IMR-90 (cell line): ENCODE measurements around the gene EIF5A. TPM values are rescaled to one million over a fixed set of nuclear protein-coding genes. Genes with fewer than 3 reads are reported as not detected.

Experiments
- ATAC-seq: fragments of 200-7000 bp; cut with Tn5 transposase; 2 replicates; pipeline ENCODE4 v1.9.1; 2020; ENCODE audit warnings: low read depth, mild to moderate bottlenecking, moderate library complexity
- BruUV-seq: library from RNA; stranded (reverse); fragments of 400-500 nt; replicated peaks from 2 replicates; lab custom pipeline; 2021; lab: Mats Ljungman, UMichigan
- CTCF ChIA-PET: fragments of 300-600 bp; formaldehyde crosslinking; extraction: SDS; loops from one replicate; lab custom pipeline; 2021; ENCODE audit warnings: antibody characterized with exemption; lab: Yijun Ruan, JAX
- POLR2A ChIA-PET: fragments of 300-600 bp; sonication (Branson Sonifier 250); formaldehyde crosslinking; loops from one replicate; lab custom pipeline; 2022; ENCODE audit warnings: antibody characterized with exemption; ENCODE audit not compliant: unreplicated experiment; lab: Charles Lee
- DNase-seq: peaks from one replicate; pipeline ENCODE4 v3.0.0; 2013
- H2AFZ ChIP-seq: replicated peaks from 2 replicates; pipeline ENCODE3; 2013; ENCODE audit warnings: low read length, mild to moderate bottlenecking; ENCODE audit not compliant: poor library complexity
- H2AK5ac ChIP-seq: 2 replicates; pipeline ENCODE4 v1.6.1; 2013; ENCODE audit warnings: low read depth, low read length, inconsistent platforms
- H2AK9ac ChIP-seq: replicated peaks from 2 replicates; pipeline ENCODE3; 2013; ENCODE audit warnings: mild to moderate bottlenecking, low read depth, low read length, moderate library complexity; ENCODE audit not compliant: poor library complexity
- H2BK120ac ChIP-seq: 2 replicates; pipeline ENCODE4 v1.6.1; 2013; ENCODE audit warnings: low read depth, low read length, inconsistent platforms
- H2BK15ac ChIP-seq: 3 replicates; pipeline ENCODE4 v1.6.1; 2013; ENCODE audit warnings: low read depth, low read length, inconsistent platforms
- H2BK20ac ChIP-seq: 2 replicates; pipeline ENCODE4 v1.6.1; 2013; ENCODE audit warnings: low read depth, mild to moderate bottlenecking, inconsistent platforms, low read length, moderate library complexity
- H2BK5ac ChIP-seq: 2 replicates; pipeline ENCODE4 v1.6.1; 2013; ENCODE audit warnings: mild to moderate bottlenecking, low read depth, low read length, inconsistent platforms; ENCODE audit not compliant: poor library complexity, severe bottlenecking
- H3K14ac ChIP-seq: replicated peaks from 2 replicates; pipeline ENCODE4 v1.6.1; 2013; ENCODE audit warnings: low read depth, low read length, inconsistent platforms
- H3K18ac ChIP-seq: 2 replicates; pipeline ENCODE4 v1.6.1; 2013; ENCODE audit warnings: low read depth, low read length, control low read depth
- H3K23ac ChIP-seq: 2 replicates; pipeline ENCODE4 v1.6.1; 2013; ENCODE audit warnings: low read depth, low read length, inconsistent platforms
- H3K27ac ChIP-seq: 2 replicates; pipeline ENCODE4 v1.5.1; 2013; ENCODE audit warnings: mild to moderate bottlenecking, control low read depth, low read length; ENCODE audit not compliant: insufficient read depth
- H3K27me3 ChIP-seq: 2 replicates; pipeline ENCODE4 v1.6.1; 2013; ENCODE audit warnings: low read length; ENCODE audit not compliant: control insufficient read depth, insufficient read depth
- H3K36me3 ChIP-seq: 2 replicates; pipeline ENCODE4 v1.6.1; 2013; ENCODE audit warnings: low read length, mixed read lengths; ENCODE audit not compliant: control insufficient read depth, insufficient read depth
- H3K4ac ChIP-seq: 2 replicates; pipeline ENCODE4 v1.6.1; 2013; ENCODE audit warnings: low read depth, low read length, inconsistent platforms
- H3K4me1 ChIP-seq: 2 replicates; pipeline ENCODE4 v1.6.1; 2013; ENCODE audit warnings: low read length, mixed read lengths; ENCODE audit not compliant: control insufficient read depth, insufficient read depth
- H3K4me2 ChIP-seq: 2 replicates; pipeline ENCODE4 v1.6.1; 2013; ENCODE audit warnings: low read depth, mild to moderate bottlenecking, control low read depth, low read length, moderate library complexity
- H3K4me3 ChIP-seq: 2 replicates; pipeline ENCODE4 v1.5.1; 2013; ENCODE audit warnings: low read depth, mild to moderate bottlenecking, control low read depth, low read length, moderate library complexity; ENCODE audit not compliant: insufficient read depth
- H3K56ac ChIP-seq: 2 replicates; pipeline ENCODE4 v1.6.1; 2013; ENCODE audit warnings: low read length, inconsistent platforms; ENCODE audit not compliant: insufficient read depth; ENCODE audit errors: extremely low read depth
- H3K79me1 ChIP-seq, 2 experiments: 2 replicates each; pipeline ENCODE4 v1.6.1; 2013; ENCODE audit warnings: low read length in 2 of 2, inconsistent platforms in 1 of 2, low read depth in 1 of 2
- H3K9ac ChIP-seq: 2 replicates; pipeline ENCODE4 v1.6.1; 2013; ENCODE audit warnings: low read depth, low read length, control low read depth
- H3K9me1 ChIP-seq: 2 replicates; pipeline ENCODE4 v1.6.1; 2013; ENCODE audit warnings: low read length, inconsistent platforms; ENCODE audit not compliant: insufficient read depth
- H3K9me3 ChIP-seq: 2 replicates; pipeline ENCODE4 v1.6.1; 2013; ENCODE audit warnings: low read length; ENCODE audit not compliant: control insufficient read depth, insufficient read depth
- H4K20me1 ChIP-seq: 2 replicates; pipeline ENCODE4 v1.6.1; 2013; ENCODE audit warnings: low read length, inconsistent platforms; ENCODE audit not compliant: insufficient read depth
- H4K5ac ChIP-seq: 2 replicates; pipeline ENCODE4 v1.6.1; 2013; ENCODE audit warnings: mild to moderate bottlenecking, low read depth, low read length, control low read depth
- H4K8ac ChIP-seq, 2 experiments: 2 replicates each; pipeline ENCODE4 v1.6.1; 2013; ENCODE audit warnings: low read depth in 2 of 2, low read length in 2 of 2, control low read depth in 1 of 2, inconsistent platforms in 1 of 2
- H4K91ac ChIP-seq: 2 replicates; pipeline ENCODE4 v1.6.1; 2013; ENCODE audit warnings: low read depth, low read length, inconsistent platforms; ENCODE audit not compliant: insufficient read depth
- BHLHE40 ChIP-seq: fragments of 150-350 bp; IDR thresholded peaks from 2 replicates; pipeline ENCODE4 v1.6.1; 2016; ENCODE audit warnings: mild to moderate bottlenecking, low read depth, low read length
- CEBPB ChIP-seq: IDR thresholded peaks from 2 replicates; pipeline ENCODE4 v1.6.1; 2012; ENCODE audit warnings: low read depth, low read length, improper control_type of control experiment
- CHD1 ChIP-seq: IDR thresholded peaks from 2 replicates; pipeline ENCODE4 v1.6.1; 2012; ENCODE audit warnings: low read depth, low read length, improper control_type of control experiment
- ELK1 ChIP-seq: fragments of 150-350 bp; IDR thresholded peaks from 2 replicates; pipeline ENCODE4 v1.6.1; 2016; ENCODE audit warnings: low read depth, mild to moderate bottlenecking, low read length, moderate library complexity, borderline replicate concordance
- FOS ChIP-seq: fragments of 150-350 bp; IDR thresholded peaks from 2 replicates; pipeline ENCODE4 v1.6.1; 2016; ENCODE audit warnings: low read depth, low read length
- MAFK ChIP-seq: IDR thresholded peaks from 2 replicates; pipeline ENCODE4 v1.6.1; 2012; ENCODE audit warnings: low read depth, low read length, improper control_type of control experiment
- MAZ ChIP-seq: IDR thresholded peaks from 2 replicates; pipeline ENCODE4 v1.6.1; 2012; ENCODE audit warnings: low read depth, mild to moderate bottlenecking, low read length, improper control_type of control experiment, moderate library complexity, borderline replicate concordance
- MXI1 ChIP-seq: IDR thresholded peaks from 2 replicates; pipeline ENCODE4 v1.6.1; 2012; ENCODE audit warnings: low read depth, mild to moderate bottlenecking, low read length, moderate library complexity, borderline replicate concordance
- NFE2L2 ChIP-seq: fragments of 150-350 bp; IDR thresholded peaks from 2 replicates; pipeline ENCODE4 v1.6.1; 2016; ENCODE audit warnings: low read depth, mild to moderate bottlenecking, low read length
- POLR2A ChIP-seq: IDR thresholded peaks from 2 replicates; pipeline ENCODE4 v1.6.1; 2012; ENCODE audit warnings: mild to moderate bottlenecking, low read depth, low read length
- RAD21 ChIP-seq: IDR thresholded peaks from 2 replicates; pipeline ENCODE4 v1.6.1; 2012; ENCODE audit warnings: low read length, improper control_type of control experiment
- RCOR1 ChIP-seq: IDR thresholded peaks from 2 replicates; pipeline ENCODE4 v1.6.1; 2012; ENCODE audit warnings: mild to moderate bottlenecking, low read length, improper control_type of control experiment; ENCODE audit not compliant: insufficient replicate concordance
- RFX5 ChIP-seq: IDR thresholded peaks from 2 replicates; pipeline ENCODE4 v1.8.0; 2012; ENCODE audit warnings: low read depth, mild to moderate bottlenecking, low read length, moderate library complexity
- SMC3 ChIP-seq: fragments of 150-350 bp; IDR thresholded peaks from 2 replicates; pipeline ENCODE4 v1.6.1; 2016; ENCODE audit warnings: low read depth, mild to moderate bottlenecking, antibody characterized with exemption, low read length, moderate library complexity
- WGBS, 2 experiments: methylation state at CpG; one replicate each; pipeline versions ENCODE4 v1.1.5 to v1.1.7; 2013; ENCODE audit warnings: missing lambda C conversion rate in 2 of 2; ENCODE audit not compliant: insufficient read length in 1 of 2; ENCODE audit errors: extremely low coverage in 2 of 2; 5-methylcytosine and 5-hydroxymethylcytosine counted together
- dilution Hi-C: fragments of 300-500 bp; cut with HindIII; formaldehyde crosslinking; loops from one replicate; pipeline ENCODE4 v1.14.3; 2018; ENCODE audit warnings: low sequenced_read_pairs; ENCODE audit not compliant: unreplicated experiment
- in situ Hi-C: fragments of 300-500 bp; cut with MboI; formaldehyde crosslinking; loops from 3 replicates; pipeline ENCODE4 v1.14.3; 2019; ENCODE audit warnings: low sequenced_read_pairs, inconsistent platforms, mixed read lengths
- intact Hi-C: fragments of 100-400 bp; cut with micrococcal nuclease; formaldehyde crosslinking; loops from 2 replicates; pipeline ENCODE4 v1.10.0; 2022
- polyA plus RNA-seq, 3 experiments: library from polyadenylated mRNA; depleted of rRNA; stranded (reverse); fragments of >200 nt; gene quantifications; 2 replicates each; pipeline ENCODE4 v1.2.3, GENCODE V29; 2012; ENCODE audit warnings: low replicate concordance in 1 of 3
- total RNA-seq: library from RNA; depleted of rRNA; stranded (reverse); fragments of >200 nt; gene quantifications from 2 replicates; pipeline ENCODE4 v1.2.3, GENCODE V29; 2012
- TF ChIP-seq, protein P1 (sequence below): fragments of 150-350 bp; IDR thresholded peaks from 2 replicates; pipeline ENCODE4 v1.6.1; 2017; ENCODE audit warnings: mild to moderate bottlenecking, antibody characterized with exemption, low read length, low read depth
- TF ChIP-seq, protein P2 (sequence below): conservative IDR thresholded peaks from 2 replicates; pipeline ENCODE4 v1.5.1; 2012; ENCODE audit warnings: mild to moderate bottlenecking, low read depth, low read length, improper control_type of control experiment

The EIF5A gene
- total and polyA plus RNA-seq, 2 of the 4 experiments (the other 2 are of a cell fraction), result 782 to 883 TPM

GRCh38 chr17:7312432-7313087 lies 5.1 kb downstream of the EIF5A start:
- Histone ChIP-seq H3K9me1 (peaks cover 16% of the 10 kb centered on the region), H2AK5ac (no peak overlapping the region), H4K5ac (no peak overlapping the region), H2BK15ac (no peak overlapping the region), H2AFZ (no peak overlapping the region), H3K4me3 (no peak overlapping the region), H3K14ac (no peak overlapping the region), H2BK5ac (no peak overlapping the region), H2BK120ac (no peak overlapping the region), H3K56ac (no peak overlapping the region), H3K9ac (no peak overlapping the region), H4K8ac (no peak overlapping the region), H3K36me3 (peaks cover 45% of the 10 kb centered on the region), H2BK20ac (no peak overlapping the region), H2AK9ac (peak overlapping the region; percentile 68), H3K23ac (no peak overlapping the region), H3K27me3 (no peaks in the 10 kb centered on the region), H4K91ac (no peak overlapping the region), H3K4me2 (no peak overlapping the region), H3K4me1 (peaks cover 7% of the 10 kb centered on the region), H4K20me1 (peaks cover 65% of the 10 kb centered on the region), H3K9me3 (no peaks in the 10 kb centered on the region), H3K79me1 (peaks cover 25 to 66% of the 10 kb centered on the region in 2 experiments), H3K4ac (no peak overlapping the region), H3K18ac (no peak overlapping the region), H3K27ac (no peak overlapping the region)
- POLR2A ChIA-PET, result no interaction called here
- intact Hi-C loops (no loop called here), dilution Hi-C loops (no loop called here), in situ Hi-C loops (no loop called here)
- WGBS, 2 experiments, result no CpG with 5 or more reads among the region's 7 CpGs
- TF ChIP-seq, protein P1, sequence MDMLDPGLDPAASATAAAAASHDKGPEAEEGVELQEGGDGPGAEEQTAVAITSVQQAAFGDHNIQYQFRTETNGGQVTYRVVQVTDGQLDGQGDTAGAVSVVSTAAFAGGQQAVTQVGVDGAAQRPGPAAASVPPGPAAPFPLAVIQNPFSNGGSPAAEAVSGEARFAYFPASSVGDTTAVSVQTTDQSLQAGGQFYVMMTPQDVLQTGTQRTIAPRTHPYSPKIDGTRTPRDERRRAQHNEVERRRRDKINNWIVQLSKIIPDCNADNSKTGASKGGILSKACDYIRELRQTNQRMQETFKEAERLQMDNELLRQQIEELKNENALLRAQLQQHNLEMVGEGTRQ, result no peak
- TF ChIP-seq NFE2L2 (no peak), RFX5 (no peak), ELK1 (no peak), MAZ (no peak), CEBPB (no peak), RAD21 (no peak), BHLHE40 (no peak), MAFK (no peak), POLR2A (no peak), CHD1 (no peak), RCOR1 (no peak), FOS (no peak), SMC3 (no peak), MXI1 (no peak)
- TF ChIP-seq, protein P2, sequence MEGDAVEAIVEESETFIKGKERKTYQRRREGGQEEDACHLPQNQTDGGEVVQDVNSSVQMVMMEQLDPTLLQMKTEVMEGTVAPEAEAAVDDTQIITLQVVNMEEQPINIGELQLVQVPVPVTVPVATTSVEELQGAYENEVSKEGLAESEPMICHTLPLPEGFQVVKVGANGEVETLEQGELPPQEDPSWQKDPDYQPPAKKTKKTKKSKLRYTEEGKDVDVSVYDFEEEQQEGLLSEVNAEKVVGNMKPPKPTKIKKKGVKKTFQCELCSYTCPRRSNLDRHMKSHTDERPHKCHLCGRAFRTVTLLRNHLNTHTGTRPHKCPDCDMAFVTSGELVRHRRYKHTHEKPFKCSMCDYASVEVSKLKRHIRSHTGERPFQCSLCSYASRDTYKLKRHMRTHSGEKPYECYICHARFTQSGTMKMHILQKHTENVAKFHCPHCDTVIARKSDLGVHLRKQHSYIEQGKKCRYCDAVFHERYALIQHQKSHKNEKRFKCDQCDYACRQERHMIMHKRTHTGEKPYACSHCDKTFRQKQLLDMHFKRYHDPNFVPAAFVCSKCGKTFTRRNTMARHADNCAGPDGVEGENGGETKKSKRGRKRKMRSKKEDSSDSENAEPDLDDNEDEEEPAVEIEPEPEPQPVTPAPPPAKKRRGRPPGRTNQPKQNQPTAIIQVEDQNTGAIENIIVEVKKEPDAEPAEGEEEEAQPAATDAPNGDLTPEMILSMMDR, result no peak
- CTCF ChIA-PET, result no interaction called here
- ATAC-seq, result no peak
- DNase-seq, result no peak
- BruUV-seq, result no TSS peak
